Heart left ventricle (tissue), 13 donors: ENCODE measurements around the gene ZNHIT6.

ENCODE experiments used
- CTCF ChIP-seq, 12 donors: fragments of 200-600 bp; sonication (generic) in 4 of 12; IDR thresholded peaks; one replicate each; pipeline versions ENCODE4 v1.5.0 to v1.8.0; 2018 to 2022; ENCODE audit warnings: antibody characterized with exemption in 12 of 12, mild to moderate bottlenecking in 5 of 12
- POLR2A ChIP-seq, 2 donors: fragments of 450-650 bp; IDR thresholded peaks; one replicate each; pipeline ENCODE4 v1.6.1; 2017; ENCODE audit warnings: antibody characterized with exemption in 2 of 2, mild to moderate bottlenecking in 2 of 2, moderate library complexity in 2 of 2
- donor health status: ischemic (EF 13 %, LVEDD 7.1; RV severe dilation, severe dysfunction).
- donor health status: DM: no; HTN: yes; CAD: no.
- donor health status: DM: no; HTN: no; CAD: no.
- donor health status: ischemic (EF 25% LVEDD 6.9; RV normal size, moderate dysfunction).
- donor health status: ischemic (EF 25% LVEDD 5.7; RV mildly dilated, moderate dysfunction).
- donor health status: ischemic (EF 35%, LVEDD 5.7; RV mildly dilated, moderate dysfunction).
- donor health status: nonischemic (EF 11% LVEDD 7.7; RV severe dilation, severe dysfunction).
- donor health status: DM: yes; HTN: yes; CAD: no.
- donor health status: PGD.
- donor health status: ischemic (EF 29% LVEDD 5.4; RV normal size, mild dysfunction).
- donor health status: nonischemic (EF 23%, LVEDD 6.1; RV moderate dilation, normal function).

GRCh38 chr1:85609976-85610375 lies 98.3 kb downstream of the ZNHIT6 start:
- TF ChIP-seq POLR2A (IDR thresholded peaks at IDR 0.05) (no peak), CTCF (IDR thresholded peaks at IDR 0.05) (no peak)
